Liver (tissue), 9 donors: ENCODE results near the gene KRT4. TPM values are rescaled to one million over a fixed set of nuclear protein-coding genes. Genes with fewer than 3 reads are reported as not detected.

Source experiments
- DNase-seq: peaks from one replicate; pipeline ENCODE4 v3.0.0-alpha.2; 2017; ENCODE audit warnings: low spot score
- H3K27ac ChIP-seq, 2 donors: one replicate each; pipeline ENCODE4 v1.7.0; 2013; ENCODE audit warnings: inconsistent platforms in 2 of 2, low read length in 2 of 2, control low read depth in 1 of 2, low read depth in 1 of 2, mild to moderate bottlenecking in 1 of 2
- H3K27me3 ChIP-seq, 4 donors: one replicate each; pipeline versions ENCODE4 v1.6.1 to v1.7.0; 2013; ENCODE audit warnings: low read length in 3 of 4, inconsistent platforms in 1 of 4, mild to moderate bottlenecking in 1 of 4, moderate library complexity in 1 of 4; ENCODE audit not compliant: control insufficient read depth in 4 of 4, insufficient read depth in 4 of 4
- H3K36me3 ChIP-seq, 4 donors: one replicate each; pipeline versions ENCODE4 v1.6.1 to v1.7.0; 2013; ENCODE audit warnings: low read length in 3 of 4, mild to moderate bottlenecking in 3 of 4, low read depth in 1 of 4, moderate library complexity in 1 of 4; ENCODE audit not compliant: control insufficient read depth in 4 of 4, insufficient read depth in 3 of 4
- H3K4me1 ChIP-seq, 4 donors: one replicate each; pipeline versions ENCODE4 v1.6.1 to v1.7.0; 2013; ENCODE audit warnings: low read length in 3 of 4, mild to moderate bottlenecking in 3 of 4, moderate library complexity in 1 of 4; ENCODE audit not compliant: control insufficient read depth in 4 of 4, insufficient read depth in 4 of 4
- H3K4me3 ChIP-seq, 3 donors: one replicate each; pipeline versions ENCODE4 v1.6.1 to v1.7.0; 2013; ENCODE audit warnings: low read length in 3 of 3, control low read depth in 1 of 3, low read depth in 1 of 3, mild to moderate bottlenecking in 1 of 3
- H3K9ac ChIP-seq, 2 donors: one replicate each; pipeline ENCODE4 v1.7.0; 2013; ENCODE audit warnings: low read length in 2 of 2, mild to moderate bottlenecking in 2 of 2, moderate library complexity in 2 of 2, control low read depth in 1 of 2, low read depth in 1 of 2
- H3K9me3 ChIP-seq, 4 donors: one replicate each; pipeline versions ENCODE4 v1.6.1 to v1.7.0; 2013; ENCODE audit warnings: low read length in 3 of 4; ENCODE audit not compliant: control insufficient read depth in 4 of 4
- ATF3 ChIP-seq: IDR thresholded peaks from 2 replicates; pipeline ENCODE4 v1.6.1; 2016; ENCODE audit warnings: antibody characterized with exemption
- CTCF ChIP-seq: fragments of 150-350 bp; IDR thresholded peaks from 2 replicates; pipeline ENCODE4 v1.5.1; 2017; ENCODE audit warnings: improper control_type of control experiment, low read depth, low read length; ENCODE audit not compliant: missing input control
- EGR1 ChIP-seq, 2 donors: IDR thresholded peaks; 2 replicates each; pipeline ENCODE4 v1.6.1; 2016 to 2018; ENCODE audit warnings: antibody characterized with exemption in 2 of 2, low read depth in 2 of 2
- FOXA1 ChIP-seq: IDR thresholded peaks from 2 replicates; pipeline ENCODE4 v1.6.1; 2016; ENCODE audit warnings: antibody characterized with exemption
- FOXA2 ChIP-seq: IDR thresholded peaks from 2 replicates; pipeline ENCODE4 v1.6.1; 2016; ENCODE audit warnings: antibody characterized with exemption
- GABPA ChIP-seq, 2 donors: IDR thresholded peaks in 1 of 2; conservative IDR thresholded peaks in 1 of 2; 2 replicates each; pipeline ENCODE4 v1.6.1; 2016; ENCODE audit warnings: antibody characterized with exemption in 2 of 2, mild to moderate bottlenecking in 1 of 2, moderate library complexity in 1 of 2
- HNF4A ChIP-seq, 2 donors: conservative IDR thresholded peaks; 2 replicates each; pipeline ENCODE4 v1.6.1; 2016; ENCODE audit warnings: antibody characterized with exemption in 2 of 2, mild to moderate bottlenecking in 2 of 2
- HNF4G ChIP-seq: IDR thresholded peaks from 2 replicates; pipeline ENCODE4 v1.6.1; 2016; ENCODE audit warnings: antibody characterized with exemption
- JUND ChIP-seq, 2 donors: IDR thresholded peaks; 2 replicates each; pipeline ENCODE4 v1.6.1; 2016; ENCODE audit warnings: antibody characterized with exemption in 2 of 2
- NR2F2 ChIP-seq: IDR thresholded peaks from 2 replicates; pipeline ENCODE4 v1.6.1; 2016; ENCODE audit warnings: antibody characterized with exemption
- RAD21 ChIP-seq, 2 donors: IDR thresholded peaks; 2 replicates each; pipeline ENCODE4 v1.6.1; 2016; ENCODE audit warnings: antibody characterized with exemption in 2 of 2, mild to moderate bottlenecking in 2 of 2
- RXRA ChIP-seq, 2 donors: IDR thresholded peaks; 2 replicates each; pipeline ENCODE4 v1.6.1; 2017 to 2018; ENCODE audit warnings: antibody characterized with exemption in 2 of 2, mild to moderate bottlenecking in 1 of 2
- SP1 ChIP-seq: IDR thresholded peaks from 2 replicates; pipeline ENCODE4 v1.6.1; 2018; ENCODE audit warnings: antibody characterized with exemption, mild to moderate bottlenecking
- TAF1 ChIP-seq: conservative IDR thresholded peaks from 2 replicates; pipeline ENCODE4 v1.6.1; 2016; ENCODE audit warnings: antibody characterized with exemption, mild to moderate bottlenecking
- YY1 ChIP-seq: IDR thresholded peaks from 2 replicates; pipeline ENCODE4 v1.6.1; 2016; ENCODE audit warnings: antibody characterized with exemption, mild to moderate bottlenecking
- ZBTB33 ChIP-seq: IDR thresholded peaks from 2 replicates; pipeline ENCODE4 v1.6.1; 2016; ENCODE audit warnings: antibody characterized with exemption
- polyA plus RNA-seq, 2 donors: library from polyadenylated mRNA; stranded (reverse) in 1 of 2; unstranded in 1 of 2; fragments of 200-250 nt in 1 of 2; fragments of >200 nt in 1 of 2; fragmentation: Nextera tagmentation in 1 of 2; extraction: Ambion mirVana in 1 of 2; gene quantifications; one replicate each; pipeline versions ENCODE4 v1.2.1 to v1.2.3, GENCODE V29; 2013 to 2015
- total RNA-seq, 2 donors: library from RNA; depleted of rRNA; stranded (reverse); fragments of >200 nt; gene quantifications; one replicate each; pipeline ENCODE4 v1.2.3, GENCODE V29; 2014
- TF ChIP-seq, protein P1 (sequence below): IDR thresholded peaks from 2 replicates; pipeline ENCODE4 v1.6.1; 2016; ENCODE audit warnings: antibody characterized with exemption
- TF ChIP-seq, protein P2 (sequence below): IDR thresholded peaks from 2 replicates; pipeline ENCODE4 v1.6.1; 2016; ENCODE audit warnings: antibody characterized with exemption, mild to moderate bottlenecking
- donor health status: healthy.
- donor health status: healthy.
- donor health status: healthy.
- donor health status: healthy.
- donor health status: healthy.

KRT4 gene
- total and polyA plus RNA-seq, 4 donors, result 0.05 to 0.23 TPM; not detected in 2

- TF ChIP-seq JUND (IDR thresholded peaks at IDR 0.05) (no peak), ZBTB33 (no peak), FOXA1 (no peak), RXRA (IDR thresholded peaks at IDR 0.05) (no peak), EGR1 (IDR thresholded peaks at IDR 0.05; ENCODE audit: low read depth in 2 of 2) (no peak), SP1 (no peak), YY1 (no peak)
- TF ChIP-seq, protein P1, sequence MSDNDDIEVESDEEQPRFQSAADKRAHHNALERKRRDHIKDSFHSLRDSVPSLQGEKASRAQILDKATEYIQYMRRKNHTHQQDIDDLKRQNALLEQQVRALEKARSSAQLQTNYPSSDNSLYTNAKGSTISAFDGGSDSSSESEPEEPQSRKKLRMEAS, result no peak
Measured at GRCh38 chr12:52771088-52771487, 42.8 kb downstream of the KRT4 start (continued).

- Histone ChIP-seq H3K4me3 (no peak overlapping the region), H3K9ac (no peak overlapping the region), H3K27ac (no peak overlapping the region), H3K4me1 (no peaks in the 10 kb centered on the region), H3K36me3 (no peaks in the 10 kb centered on the region), H3K27me3 (peaks cover 0 to 7% (median 0%) of the 10 kb centered on the region in 4 donors), H3K9me3 (no peaks in the 10 kb centered on the region)
- DNase-seq, result no peak
- TF ChIP-seq ZBTB33, result no peak
- TF ChIP-seq RXRA (IDR thresholded peaks at IDR 0.05), result no peak
- no peak for TF ChIP-seq RAD21 (IDR thresholded peaks at IDR 0.05)
- no peak for TF ChIP-seq NR2F2
- no peak for TF ChIP-seq HNF4A (conservative IDR thresholded peaks at IDR 0.05)
- TF ChIP-seq YY1, result no peak
- no peak for TF ChIP-seq EGR1 (IDR thresholded peaks at IDR 0.05; ENCODE audit: low read depth in 2 of 2)
- no peak for TF ChIP-seq CTCF
- no peak for TF ChIP-seq HNF4G
- TF ChIP-seq FOXA1, result no peak
- no peak for TF ChIP-seq JUND (IDR thresholded peaks at IDR 0.05)
- TF ChIP-seq ATF3, result no peak
- no peak for TF ChIP-seq TAF1
- TF ChIP-seq SP1, result no peak
- TF ChIP-seq FOXA2, result no peak
- TF ChIP-seq GABPA (IDR thresholded peaks at IDR 0.05 in 1 of 2, conservative IDR thresholded peaks at IDR 0.05 in 1 of 2), result no peak
- TF ChIP-seq, protein P2, sequence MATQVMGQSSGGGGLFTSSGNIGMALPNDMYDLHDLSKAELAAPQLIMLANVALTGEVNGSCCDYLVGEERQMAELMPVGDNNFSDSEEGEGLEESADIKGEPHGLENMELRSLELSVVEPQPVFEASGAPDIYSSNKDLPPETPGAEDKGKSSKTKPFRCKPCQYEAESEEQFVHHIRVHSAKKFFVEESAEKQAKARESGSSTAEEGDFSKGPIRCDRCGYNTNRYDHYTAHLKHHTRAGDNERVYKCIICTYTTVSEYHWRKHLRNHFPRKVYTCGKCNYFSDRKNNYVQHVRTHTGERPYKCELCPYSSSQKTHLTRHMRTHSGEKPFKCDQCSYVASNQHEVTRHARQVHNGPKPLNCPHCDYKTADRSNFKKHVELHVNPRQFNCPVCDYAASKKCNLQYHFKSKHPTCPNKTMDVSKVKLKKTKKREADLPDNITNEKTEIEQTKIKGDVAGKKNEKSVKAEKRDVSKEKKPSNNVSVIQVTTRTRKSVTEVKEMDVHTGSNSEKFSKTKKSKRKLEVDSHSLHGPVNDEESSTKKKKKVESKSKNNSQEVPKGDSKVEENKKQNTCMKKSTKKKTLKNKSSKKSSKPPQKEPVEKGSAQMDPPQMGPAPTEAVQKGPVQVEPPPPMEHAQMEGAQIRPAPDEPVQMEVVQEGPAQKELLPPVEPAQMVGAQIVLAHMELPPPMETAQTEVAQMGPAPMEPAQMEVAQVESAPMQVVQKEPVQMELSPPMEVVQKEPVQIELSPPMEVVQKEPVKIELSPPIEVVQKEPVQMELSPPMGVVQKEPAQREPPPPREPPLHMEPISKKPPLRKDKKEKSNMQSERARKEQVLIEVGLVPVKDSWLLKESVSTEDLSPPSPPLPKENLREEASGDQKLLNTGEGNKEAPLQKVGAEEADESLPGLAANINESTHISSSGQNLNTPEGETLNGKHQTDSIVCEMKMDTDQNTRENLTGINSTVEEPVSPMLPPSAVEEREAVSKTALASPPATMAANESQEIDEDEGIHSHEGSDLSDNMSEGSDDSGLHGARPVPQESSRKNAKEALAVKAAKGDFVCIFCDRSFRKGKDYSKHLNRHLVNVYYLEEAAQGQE, result no peak
- TF ChIP-seq, protein P1, result no peak
Measured at GRCh38 chr12:52769946-52770345, 44.0 kb downstream of the KRT4 start.
